PC-3 (cell line): ENCODE measurements around the gene BAZ1A. TPM values are rescaled to one million over a fixed set of nuclear protein-coding genes. Genes with fewer than 3 reads are reported as not detected.

Experiments
- ATAC-seq: fragments of 200-7000 bp; cut with Tn5 transposase; 2 replicates; pipeline ENCODE4 v1.9.1; 2020; ENCODE audit warnings: mild to moderate bottlenecking, moderate library complexity
- BruUV-seq: library from RNA; stranded (reverse); fragments of 400-500 nt; replicated peaks from 2 replicates; lab custom pipeline; 2021; lab: Mats Ljungman, UMichigan
- CTCF ChIA-PET: fragments of 300-600 bp; sonication (Branson Sonifier 250); formaldehyde crosslinking; loops from one replicate; lab custom pipeline; 2022; ENCODE audit warnings: antibody characterized with exemption; lab: Charles Lee
- POLR2A ChIA-PET: fragments of 300-600 bp; sonication (Branson Sonifier 250); formaldehyde crosslinking; loops from one replicate; lab custom pipeline; 2022; ENCODE audit warnings: antibody characterized with exemption; ENCODE audit not compliant: unreplicated experiment; lab: Charles Lee
- DNase-seq: peaks from one replicate; pipeline ENCODE4 v3.0.0-alpha.2; 2015
- H2AFZ ChIP-seq: fragments of 300-600 bp; sonication (generic); 2 replicates; pipeline ENCODE4 v1.6.0; 2016; ENCODE audit warnings: antibody characterized with exemption, low read length
- H3F3A ChIP-seq: fragments of 300-600 bp; sonication (generic); one replicate; pipeline ENCODE4 v1.6.0; 2017; ENCODE audit warnings: antibody characterized with exemption, low read length, control low read depth, mild to moderate bottlenecking; ENCODE audit not compliant: unreplicated experiment
- H3K27ac ChIP-seq: fragments of 300-600 bp; sonication (generic); 2 replicates; pipeline ENCODE4 v1.5.1; 2016; ENCODE audit warnings: mild to moderate bottlenecking, low read length
- H3K27me3 ChIP-seq: fragments of 300-600 bp; sonication (generic); 2 replicates; pipeline ENCODE4 v1.6.1; 2016; ENCODE audit warnings: low read length, mixed read lengths
- H3K36me3 ChIP-seq: fragments of 300-600 bp; sonication (generic); 2 replicates; pipeline ENCODE4 v1.6.1; 2016; ENCODE audit warnings: low read depth, mixed run types, low read length, mixed read lengths
- H3K4me1 ChIP-seq: fragments of 300-600 bp; sonication (generic); 2 replicates; pipeline ENCODE4 v1.5.1; 2016; ENCODE audit warnings: low read length; ENCODE audit not compliant: insufficient read depth
- H3K4me2 ChIP-seq: fragments of 300-600 bp; sonication (generic); 2 replicates; pipeline ENCODE4 v1.6.0; 2016; ENCODE audit warnings: low read length
- H3K4me3 ChIP-seq: fragments of 300-600 bp; sonication (generic); 2 replicates; pipeline ENCODE4 v1.5.1; 2016; ENCODE audit warnings: mild to moderate bottlenecking, low read length, mixed read lengths
- H3K79me2 ChIP-seq: fragments of 300-600 bp; sonication (generic); 2 replicates; pipeline ENCODE4 v1.6.1; 2017; ENCODE audit warnings: low read length, mixed read lengths
- H3K9ac ChIP-seq: fragments of 300-600 bp; sonication (generic); 2 replicates; pipeline ENCODE4 v1.6.0; 2016; ENCODE audit warnings: mild to moderate bottlenecking, low read length
- H3K9me2 ChIP-seq: fragments of 300-600 bp; sonication (generic); replicated peaks from 2 replicates; pipeline ENCODE4 v1.6.1; 2016; ENCODE audit warnings: mixed run types, low read length, mixed read lengths
- H3K9me3 ChIP-seq: fragments of 300-600 bp; sonication (generic); 2 replicates; pipeline ENCODE4 v1.6.1; 2016; ENCODE audit warnings: low read length, mixed read lengths
- H4K20me1 ChIP-seq: fragments of 300-600 bp; sonication (generic); 2 replicates; pipeline ENCODE4 v1.6.1; 2016; ENCODE audit warnings: low read length, mixed read lengths
- CTCF ChIP-seq: fragments of 300-600 bp; sonication (generic); conservative IDR thresholded peaks from 2 replicates; pipeline ENCODE4 v1.5.1; 2017; ENCODE audit warnings: antibody characterized with exemption, low read depth, mild to moderate bottlenecking, low read length
- EZH2 ChIP-seq: fragments of 300-600 bp; sonication (generic); IDR thresholded peaks from one replicate; pipeline ENCODE4 v1.6.1; 2017; ENCODE audit warnings: antibody characterized with exemption, mild to moderate bottlenecking, low read length; ENCODE audit not compliant: unreplicated experiment
- EZH2phosphoT487 ChIP-seq: fragments of 300-600 bp; sonication (generic); IDR thresholded peaks from 2 replicates; pipeline ENCODE4 v1.6.1; 2018; ENCODE audit warnings: mild to moderate bottlenecking, antibody characterized with exemption, low read length, borderline replicate concordance
- intact Hi-C: fragments of 100-400 bp; cut with micrococcal nuclease; formaldehyde crosslinking; loops from 2 replicates; pipeline ENCODE4 v1.9.0; 2023
- total RNA-seq: library from RNA; depleted of rRNA; stranded (reverse); fragments of >200 nt; gene quantifications from 2 replicates; pipeline ENCODE4 v1.2.3, GENCODE V29; 2014

BAZ1A gene
- total RNA-seq, 1 experiment from 2014 or later: 24.7 TPM

GRCh38 chr14:34750670-34751069 is 124.5 kb downstream of the BAZ1A start:
- Histone ChIP-seq H3K4me1 (no peaks in the 10 kb centered on the region), H3K4me3 (no peak overlapping the region), H3K27me3 (no peaks in the 10 kb centered on the region), H2AFZ (no peak overlapping the region), H3K27ac (no peak overlapping the region), H3K36me3 (peaks cover 7% of the 10 kb centered on the region; the same call in 1 of the 2 replicates), H3K9me2 (no peaks in the 10 kb centered on the region), H3K9me3 (no peaks in the 10 kb centered on the region), H3F3A (no peaks in the 10 kb centered on the region), H3K79me2 (no peaks in the 10 kb centered on the region), H3K4me2 (no peak overlapping the region), H3K9ac (no peak overlapping the region), H4K20me1 (no peaks in the 10 kb centered on the region)
- intact Hi-C loops: no loop called here
- ChIA-PET POLR2A (no interaction called here), CTCF (no interaction called here)
- TF ChIP-seq EZH2phosphoT487: no peak
- no peak for TF ChIP-seq CTCF
- no peak for ATAC-seq
- BruUV-seq: no TSS peak
- DNase-seq: no peak

- Histone ChIP-seq H3K4me3 (no peak overlapping the region), H3F3A (no peaks in the 10 kb centered on the region), H3K4me1 (no peaks in the 10 kb centered on the region), H4K20me1 (no peaks in the 10 kb centered on the region), H3K27me3 (no peaks in the 10 kb centered on the region), H3K4me2 (no peak overlapping the region), H3K9me3 (no peaks in the 10 kb centered on the region), H3K79me2 (no peaks in the 10 kb centered on the region), H3K27ac (no peak overlapping the region), H3K9me2 (no peaks in the 10 kb centered on the region), H3K36me3 (peaks cover 7% of the 10 kb centered on the region; the same call in 1 of the 2 replicates), H2AFZ (no peak overlapping the region), H3K9ac (no peak overlapping the region)
- TF ChIP-seq EZH2 (no peak), CTCF (no peak), EZH2phosphoT487 (no peak)
- intact Hi-C loops: no loop called here
- no peak for DNase-seq
- ATAC-seq: no peak
- CTCF ChIA-PET: no interaction called here
- BruUV-seq: no TSS peak
- POLR2A ChIA-PET: no interaction called here
Measured at GRCh38 chr14:34750233-34750632, 124.9 kb downstream of the BAZ1A start.

DNA sequence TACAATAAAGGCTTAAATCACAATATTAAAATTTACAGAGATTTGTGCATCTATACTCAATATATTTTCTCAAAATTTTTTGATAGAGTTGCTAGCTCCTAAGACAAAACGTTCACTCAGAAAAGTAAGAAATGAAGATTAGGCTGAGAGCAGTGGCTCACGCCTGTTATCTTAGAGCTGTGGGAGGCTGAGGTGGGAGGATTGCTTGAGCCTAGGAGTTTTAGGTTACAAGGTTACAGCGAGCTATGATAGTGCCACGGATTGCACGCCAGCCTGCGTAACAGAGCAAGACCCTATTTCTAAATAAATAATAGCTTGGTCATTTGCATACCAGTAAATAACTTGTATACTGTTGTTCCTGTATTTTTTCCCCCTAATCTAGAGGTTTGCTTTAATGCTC is 125.8 kb downstream of the BAZ1A start:
- ChIA-PET CTCF (no interaction called here), POLR2A (interaction anchor here (0.6 kb wide), 1 partner anchor 8 kb away, joined by 4 read pairs; no protein-coding TSS in a partner anchor)
- no peaks in the 10 kb centered on the region for H4K20me1 ChIP-seq
- H3K79me2 ChIP-seq: no peaks in the 10 kb centered on the region
- H3F3A ChIP-seq: no peaks in the 10 kb centered on the region
- intact Hi-C loops: no loop called here
- ATAC-seq: no peak
- H3K27me3 ChIP-seq: no peaks in the 10 kb centered on the region
- no peak for DNase-seq
- TF ChIP-seq EZH2phosphoT487 (no peak), CTCF (no peak), EZH2 (no peak)
- no peaks in the 10 kb centered on the region for H3K9me2 ChIP-seq
- no peaks in the 10 kb centered on the region for H3K9me3 ChIP-seq
- no peak overlapping the region for H3K4me2 ChIP-seq
- H3K36me3 ChIP-seq: peaks cover 7% of the 10 kb centered on the region; the same call in 1 of the 2 replicates
- H3K27ac ChIP-seq: no peak overlapping the region
- no peaks in the 10 kb centered on the region for H3K4me1 ChIP-seq
- H3K9ac ChIP-seq: no peak overlapping the region
- no peak overlapping the region for H3K4me3 ChIP-seq
- BruUV-seq: no TSS peak
- no peak overlapping the region for H2AFZ ChIP-seq
